OCI-LY3 (cell line): ENCODE data around the gene LPAR3.

Experiments
- CTCF ChIP-seq: fragments of 200-600, 300-600 bp; sonication (generic); IDR thresholded peaks from 2 replicates; pipeline ENCODE4 v1.5.1; 2014; ENCODE audit warnings: antibody characterized with exemption, low read length, low read depth
- EZH2phosphoT487 ChIP-seq: fragments of 200-600 bp; shearing (Covaris generic); IDR thresholded peaks from 2 replicates; pipeline ENCODE4 v1.6.1; 2018; ENCODE audit warnings: antibody characterized with exemption, mixed run types, low read depth

DNA sequence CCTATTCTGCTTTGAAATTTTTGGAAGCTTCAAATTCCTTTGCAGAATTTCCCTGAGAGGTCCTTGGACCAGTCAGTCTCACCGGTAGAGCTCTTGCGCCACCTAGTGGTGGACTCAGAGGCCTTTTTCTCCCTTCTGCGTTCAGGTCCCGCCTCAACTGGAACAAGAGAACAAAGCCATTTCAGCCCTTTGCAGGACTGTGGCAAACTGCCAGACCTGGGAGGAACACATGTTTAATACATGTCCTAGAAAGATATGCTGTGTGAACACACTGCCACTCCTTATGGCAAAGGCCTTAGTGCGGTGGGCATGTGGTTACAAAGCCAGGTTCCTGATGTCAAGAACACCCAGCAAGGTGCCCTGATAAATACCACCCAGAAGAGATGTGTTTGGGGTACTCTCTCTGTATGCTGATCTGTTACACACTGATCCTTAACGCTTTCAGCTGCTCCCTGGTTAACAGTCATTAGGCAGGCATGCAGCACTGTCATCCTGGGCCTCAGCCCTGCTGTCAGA, 120.5 kb downstream of the LPAR3 start:
- TF ChIP-seq CTCF: peak; percentile 82
- TF ChIP-seq EZH2phosphoT487: no peak
